Measurements from ENCODE around the gene BCKDHB. TPM values are rescaled to one million over a fixed set of nuclear protein-coding genes. Genes with fewer than 3 reads are reported as not detected.

The BCKDHB gene
- total RNA-seq, 1 experiment from 2014 or later = 17.7 TPM

DNA sequence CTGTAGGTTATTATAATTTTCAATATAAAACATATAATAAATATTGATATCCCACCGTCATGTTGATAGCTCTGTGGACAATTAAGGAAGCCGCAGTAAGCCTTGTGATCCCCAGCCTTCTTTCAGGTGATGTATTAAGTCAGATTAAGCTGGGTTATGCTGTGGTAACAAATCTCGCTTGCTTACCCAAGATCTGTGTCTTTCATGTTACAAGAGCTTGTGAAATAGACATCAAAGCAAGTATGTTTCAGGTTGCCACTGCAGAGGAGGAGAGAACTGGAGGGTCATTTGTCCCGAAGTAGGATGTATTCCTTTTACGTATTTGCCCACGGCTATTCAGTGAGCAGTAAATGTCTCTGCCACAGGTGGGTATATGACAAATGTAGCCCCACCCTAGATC, 17.8 kb upstream of the BCKDHB start:
- Mint-ChIP-seq H3K27ac (ENCODE audit: low read depth, unreplicated experiment) (no peak overlapping the region), H3K9me3 (ENCODE audit: unreplicated experiment) (no peaks in the 10 kb centered on the region), H3K36me3 (ENCODE audit: insufficient read depth, unreplicated experiment) (no peaks in the 10 kb centered on the region), H3K4me3 (ENCODE audit: unreplicated experiment) (no peak overlapping the region), H3K4me1 (ENCODE audit: insufficient read depth, unreplicated experiment) (no peaks in the 10 kb centered on the region), H3K27me3 (ENCODE audit: insufficient read depth, unreplicated experiment) (peaks cover 10% of the 10 kb centered on the region)
- intact Hi-C loops (cut with micrococcal nuclease) = no loop called here
- no peak for DNase-seq (ENCODE audit: unreplicated experiment)
- BruUV-seq (replicated peaks) = no TSS peak
- POLR2A ChIA-PET = no interaction called here
- CTCF ChIA-PET = interaction anchor here (0.7 kb wide), 1 partner anchor 326 kb away, joined by 3 read pairs; no protein-coding TSS in a partner anchor
- TF ChIP-seq, protein P1, sequence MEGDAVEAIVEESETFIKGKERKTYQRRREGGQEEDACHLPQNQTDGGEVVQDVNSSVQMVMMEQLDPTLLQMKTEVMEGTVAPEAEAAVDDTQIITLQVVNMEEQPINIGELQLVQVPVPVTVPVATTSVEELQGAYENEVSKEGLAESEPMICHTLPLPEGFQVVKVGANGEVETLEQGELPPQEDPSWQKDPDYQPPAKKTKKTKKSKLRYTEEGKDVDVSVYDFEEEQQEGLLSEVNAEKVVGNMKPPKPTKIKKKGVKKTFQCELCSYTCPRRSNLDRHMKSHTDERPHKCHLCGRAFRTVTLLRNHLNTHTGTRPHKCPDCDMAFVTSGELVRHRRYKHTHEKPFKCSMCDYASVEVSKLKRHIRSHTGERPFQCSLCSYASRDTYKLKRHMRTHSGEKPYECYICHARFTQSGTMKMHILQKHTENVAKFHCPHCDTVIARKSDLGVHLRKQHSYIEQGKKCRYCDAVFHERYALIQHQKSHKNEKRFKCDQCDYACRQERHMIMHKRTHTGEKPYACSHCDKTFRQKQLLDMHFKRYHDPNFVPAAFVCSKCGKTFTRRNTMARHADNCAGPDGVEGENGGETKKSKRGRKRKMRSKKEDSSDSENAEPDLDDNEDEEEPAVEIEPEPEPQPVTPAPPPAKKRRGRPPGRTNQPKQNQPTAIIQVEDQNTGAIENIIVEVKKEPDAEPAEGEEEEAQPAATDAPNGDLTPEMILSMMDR (IDR thresholded peaks at IDR 0.05; ENCODE audit: unreplicated experiment) = no peak

DNA sequence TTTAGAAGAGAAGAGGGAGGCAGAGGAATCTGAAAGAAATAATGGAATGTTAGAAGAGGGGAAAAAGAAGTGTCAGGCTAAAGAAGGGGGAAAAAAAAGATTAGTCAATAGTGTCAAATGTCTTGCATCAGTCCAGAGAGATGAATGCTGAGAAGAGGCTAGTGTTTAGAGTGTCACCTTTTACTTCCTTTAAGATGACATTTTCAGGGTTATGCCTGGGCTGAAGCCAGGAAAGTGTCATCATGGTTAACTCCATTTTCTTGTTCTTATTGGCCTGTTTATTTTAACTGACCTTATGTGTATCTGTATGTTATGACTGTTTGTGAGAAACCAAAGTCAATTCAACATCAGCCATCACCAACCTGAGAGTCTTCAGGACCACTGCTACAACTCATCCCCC, 15.0 kb upstream of the BCKDHB start:
- Mint-ChIP-seq H3K36me3 (ENCODE audit: insufficient read depth, unreplicated experiment) (no peaks in the 10 kb centered on the region), H3K27me3 (ENCODE audit: insufficient read depth, unreplicated experiment) (peaks cover 10% of the 10 kb centered on the region), H3K9me3 (ENCODE audit: unreplicated experiment) (no peaks in the 10 kb centered on the region), H3K27ac (ENCODE audit: low read depth, unreplicated experiment) (no peak overlapping the region), H3K4me3 (ENCODE audit: unreplicated experiment) (no peak overlapping the region), H3K4me1 (ENCODE audit: insufficient read depth, unreplicated experiment) (no peaks in the 10 kb centered on the region)
- intact Hi-C loops (cut with micrococcal nuclease) = loop anchor here (10.0 kb wide), 1 partner anchor 517 kb away; no protein-coding TSS in a partner anchor
- CTCF ChIA-PET = interaction anchor here (0.7 to 3.9 kb wide), 7 partner anchors 13 to 1065 kb away, joined by 3 to 31 read pairs (median 6); no protein-coding TSS in a partner anchor
- TF ChIP-seq, protein P1 (IDR thresholded peaks at IDR 0.05; ENCODE audit: unreplicated experiment) = no peak
- BruUV-seq (replicated peaks) = no TSS peak
- POLR2A ChIA-PET = interaction anchor here (0.7 kb wide), 1 partner anchor 1993 kb away, joined by 3 read pairs; no protein-coding TSS in a partner anchor
- no peak for DNase-seq (ENCODE audit: unreplicated experiment)

DNA sequence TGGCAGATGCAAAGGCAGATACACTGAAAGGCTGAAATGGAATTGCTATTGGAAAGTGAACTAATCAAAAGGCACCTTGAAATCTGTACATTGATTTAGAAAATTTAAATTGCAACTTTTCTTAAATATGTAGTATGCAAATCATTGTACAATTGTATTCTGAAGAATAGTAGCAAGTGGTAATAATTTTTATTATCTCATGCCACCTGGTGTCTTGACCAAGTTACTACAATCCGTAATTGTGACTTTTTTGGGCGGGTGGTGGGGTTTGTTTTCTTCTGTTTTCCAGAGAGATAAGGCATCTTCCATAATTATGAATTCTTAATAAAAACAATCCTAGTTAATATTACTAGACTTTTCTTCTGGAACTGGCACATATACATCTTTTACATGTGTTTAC, 12.5 kb upstream of the BCKDHB start:
- TF ChIP-seq, protein P1 (IDR thresholded peaks at IDR 0.05; ENCODE audit: unreplicated experiment) = peak; percentile 55
- Mint-ChIP-seq H3K27ac (ENCODE audit: low read depth, unreplicated experiment) (no peak overlapping the region), H3K4me3 (ENCODE audit: unreplicated experiment) (no peak overlapping the region), H3K4me1 (ENCODE audit: insufficient read depth, unreplicated experiment) (no peaks in the 10 kb centered on the region), H3K27me3 (ENCODE audit: insufficient read depth, unreplicated experiment) (peaks cover 10% of the 10 kb centered on the region), H3K36me3 (ENCODE audit: insufficient read depth, unreplicated experiment) (no peaks in the 10 kb centered on the region), H3K9me3 (ENCODE audit: unreplicated experiment) (no peaks in the 10 kb centered on the region)
- intact Hi-C loops (cut with micrococcal nuclease) = loop anchor here (1.0 to 10.0 kb wide), 4 partner anchors 145 to 519 kb away; no protein-coding TSS in a partner anchor
- ChIA-PET POLR2A (interaction anchor here (0.7 to 1.0 kb wide), 2 partner anchors 12 to 145 kb away, joined by 3 read pairs; partner anchors contain the start of gene BCKDHB), CTCF (interaction anchor here (0.7 to 3.9 kb wide), 15 partner anchors 10 to 280 kb away, joined by 3 to 31 read pairs (median 4); partner anchors contain the start of gene BCKDHB)
- no TSS peak for BruUV-seq (replicated peaks)
- DNase-seq (ENCODE audit: unreplicated experiment) = peak; percentile 36

DNA sequence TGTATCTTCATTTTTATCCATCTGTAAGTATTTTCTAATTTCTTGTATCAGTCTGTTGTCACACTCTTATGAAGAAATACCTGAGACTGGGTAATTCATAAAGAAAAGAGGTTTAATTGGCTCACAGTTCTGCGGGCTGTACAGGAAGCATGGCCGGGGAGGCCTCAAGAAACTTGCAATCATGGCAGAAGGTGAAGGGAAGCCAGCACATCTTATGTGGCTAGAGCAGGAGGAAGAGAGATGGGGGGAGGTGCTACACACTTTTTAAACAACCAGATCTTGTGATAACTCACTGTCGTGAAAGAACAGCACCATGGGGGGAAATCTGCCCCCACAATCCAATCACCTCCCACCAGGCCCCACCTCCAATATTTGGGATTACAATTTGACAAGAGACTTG, 10.9 kb upstream of the BCKDHB start:
- ChIA-PET CTCF (interaction anchor here (0.6 to 3.9 kb wide), 5 partner anchors 58 to 226 kb away, joined by 3 to 31 read pairs (median 3); no protein-coding TSS in a partner anchor), POLR2A (interaction anchor here (0.7 kb wide), 1 partner anchor 144 kb away, joined by 4 read pairs; no protein-coding TSS in a partner anchor)
- H3K27ac Mint-ChIP-seq (ENCODE audit: low read depth, unreplicated experiment) = no peak overlapping the region
- no TSS peak for BruUV-seq (replicated peaks)
- DNase-seq (ENCODE audit: unreplicated experiment) = no peak
- no peaks in the 10 kb centered on the region for H3K9me3 Mint-ChIP-seq (ENCODE audit: unreplicated experiment)
- no peaks in the 10 kb centered on the region for H3K4me1 Mint-ChIP-seq (ENCODE audit: insufficient read depth, unreplicated experiment)
- TF ChIP-seq, protein P1 (IDR thresholded peaks at IDR 0.05; ENCODE audit: unreplicated experiment) = no peak
- H3K4me3 Mint-ChIP-seq (ENCODE audit: unreplicated experiment) = no peak overlapping the region
- intact Hi-C loops (cut with micrococcal nuclease) = loop anchor here (2.0 to 10.0 kb wide), 2 partner anchors 223 to 521 kb away; no protein-coding TSS in a partner anchor
- peaks cover 10% of the 10 kb centered on the region for H3K27me3 Mint-ChIP-seq (ENCODE audit: insufficient read depth, unreplicated experiment)
- H3K36me3 Mint-ChIP-seq (ENCODE audit: insufficient read depth, unreplicated experiment) = no peaks in the 10 kb centered on the region
